PC-3 (cell line): ENCODE data around the gene DIS3L2.

Experiments
- EZH2 ChIP-seq: fragments of 300-600 bp; sonication (generic); IDR thresholded peaks from one replicate; pipeline ENCODE4 v1.6.1; 2017; ENCODE audit warnings: antibody characterized with exemption, mild to moderate bottlenecking, low read length; ENCODE audit not compliant: unreplicated experiment
- TF ChIP-seq, protein P1 (sequence below): fragments of 300-600 bp; sonication (generic); conservative IDR thresholded peaks from 2 replicates; pipeline ENCODE4 v1.5.1; 2017; ENCODE audit warnings: antibody characterized with exemption, low read depth, mild to moderate bottlenecking, low read length

GRCh38 chr2:232216028-232216427 lies 254.5 kb downstream of the DIS3L2 start:
- TF ChIP-seq, protein P1, sequence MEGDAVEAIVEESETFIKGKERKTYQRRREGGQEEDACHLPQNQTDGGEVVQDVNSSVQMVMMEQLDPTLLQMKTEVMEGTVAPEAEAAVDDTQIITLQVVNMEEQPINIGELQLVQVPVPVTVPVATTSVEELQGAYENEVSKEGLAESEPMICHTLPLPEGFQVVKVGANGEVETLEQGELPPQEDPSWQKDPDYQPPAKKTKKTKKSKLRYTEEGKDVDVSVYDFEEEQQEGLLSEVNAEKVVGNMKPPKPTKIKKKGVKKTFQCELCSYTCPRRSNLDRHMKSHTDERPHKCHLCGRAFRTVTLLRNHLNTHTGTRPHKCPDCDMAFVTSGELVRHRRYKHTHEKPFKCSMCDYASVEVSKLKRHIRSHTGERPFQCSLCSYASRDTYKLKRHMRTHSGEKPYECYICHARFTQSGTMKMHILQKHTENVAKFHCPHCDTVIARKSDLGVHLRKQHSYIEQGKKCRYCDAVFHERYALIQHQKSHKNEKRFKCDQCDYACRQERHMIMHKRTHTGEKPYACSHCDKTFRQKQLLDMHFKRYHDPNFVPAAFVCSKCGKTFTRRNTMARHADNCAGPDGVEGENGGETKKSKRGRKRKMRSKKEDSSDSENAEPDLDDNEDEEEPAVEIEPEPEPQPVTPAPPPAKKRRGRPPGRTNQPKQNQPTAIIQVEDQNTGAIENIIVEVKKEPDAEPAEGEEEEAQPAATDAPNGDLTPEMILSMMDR: no peak
- TF ChIP-seq EZH2: no peak
